CD1c-positive myeloid dendritic cell (primary cell): Measurements from ENCODE around the gene AFTPH.

Experiments
- DNase-seq: peaks from one replicate; pipeline ENCODE4 v3.0.0-alpha.2; 2016; ENCODE audit errors: extremely low spot score

The AFTPH gene

DNA sequence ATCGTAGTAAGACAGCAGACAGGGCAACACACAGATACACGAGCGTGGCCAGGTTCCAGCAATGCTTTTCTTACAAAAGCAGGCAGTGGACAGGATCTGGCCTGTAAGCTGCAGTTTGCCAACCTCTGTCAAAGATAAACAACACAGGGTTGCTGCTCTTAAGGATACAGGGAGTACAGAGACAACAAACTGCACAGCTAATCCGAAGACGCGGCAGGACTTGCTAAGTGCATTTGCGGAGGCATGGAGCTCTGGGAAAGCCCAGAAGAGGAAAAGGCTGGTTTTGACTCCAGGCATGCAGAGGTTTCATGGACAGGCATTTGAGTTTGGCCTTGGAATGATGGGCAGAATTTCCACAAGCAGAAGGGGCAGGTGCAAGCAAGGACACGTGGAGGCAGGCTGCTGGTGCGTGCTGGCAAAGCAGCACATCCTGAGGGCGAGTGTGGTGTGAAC, 105.2 kb downstream of the AFTPH start:
- no peak for DNase-seq

DNA sequence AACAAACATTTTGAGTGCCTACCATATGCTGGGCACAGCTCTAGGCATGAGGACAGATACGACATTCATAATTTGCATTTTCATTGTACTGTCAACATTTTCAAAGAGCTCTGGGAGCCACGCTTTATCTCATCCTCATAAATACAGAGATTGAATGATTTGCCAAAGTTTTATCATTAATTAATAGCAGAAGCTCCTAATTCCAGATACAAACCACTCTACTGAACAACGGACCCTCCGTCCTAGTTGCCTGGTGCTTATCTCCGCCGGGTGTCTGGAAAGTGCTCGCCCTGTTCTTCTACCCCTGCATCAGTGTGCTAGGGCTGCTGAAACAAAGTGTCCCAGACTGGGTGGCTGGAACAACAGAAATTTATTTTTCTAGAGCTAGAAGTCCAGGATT, 105.7 kb downstream of the AFTPH start:
- DNase-seq, result no peak

DNA sequence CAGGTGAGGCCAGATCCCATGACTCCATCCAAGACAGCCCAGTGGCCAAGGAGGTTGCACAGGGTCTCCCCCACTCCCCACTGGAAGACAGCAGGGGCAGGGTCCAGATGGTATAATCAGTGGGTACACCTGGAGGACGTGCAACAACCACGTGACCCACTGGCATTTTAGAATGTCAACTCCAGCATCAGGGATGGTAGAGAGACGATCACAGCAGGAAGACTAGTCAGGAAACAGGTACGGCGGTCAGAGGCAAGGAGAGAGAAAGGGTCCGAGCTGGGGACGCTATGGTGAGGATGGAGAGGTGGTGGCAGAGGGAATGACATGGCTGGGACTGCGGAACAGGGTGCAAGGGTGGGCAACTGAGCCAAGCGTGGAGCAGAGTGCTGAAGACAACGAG, 106.6 kb downstream of the AFTPH start:
- no peak for DNase-seq

DNA sequence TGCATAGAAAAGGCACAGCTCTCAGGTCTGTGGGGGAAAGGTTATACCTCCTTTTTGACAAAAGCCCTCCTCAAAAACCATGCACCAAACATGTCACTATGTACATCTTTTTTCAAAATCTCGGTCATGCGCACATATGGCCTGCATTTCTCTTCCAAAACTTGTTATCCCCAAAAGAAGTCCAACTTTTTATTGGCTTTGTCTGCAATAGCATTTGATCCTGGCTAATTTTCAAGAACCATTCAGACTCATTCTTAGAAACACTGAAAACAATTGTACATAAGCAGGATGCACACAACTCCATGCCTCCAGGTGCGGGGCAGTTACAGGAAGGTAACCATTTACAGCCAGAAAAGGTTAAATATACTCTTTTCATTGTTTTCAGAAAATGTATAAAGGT, 107.6 kb downstream of the AFTPH start:
- DNase-seq, result no peak

DNA sequence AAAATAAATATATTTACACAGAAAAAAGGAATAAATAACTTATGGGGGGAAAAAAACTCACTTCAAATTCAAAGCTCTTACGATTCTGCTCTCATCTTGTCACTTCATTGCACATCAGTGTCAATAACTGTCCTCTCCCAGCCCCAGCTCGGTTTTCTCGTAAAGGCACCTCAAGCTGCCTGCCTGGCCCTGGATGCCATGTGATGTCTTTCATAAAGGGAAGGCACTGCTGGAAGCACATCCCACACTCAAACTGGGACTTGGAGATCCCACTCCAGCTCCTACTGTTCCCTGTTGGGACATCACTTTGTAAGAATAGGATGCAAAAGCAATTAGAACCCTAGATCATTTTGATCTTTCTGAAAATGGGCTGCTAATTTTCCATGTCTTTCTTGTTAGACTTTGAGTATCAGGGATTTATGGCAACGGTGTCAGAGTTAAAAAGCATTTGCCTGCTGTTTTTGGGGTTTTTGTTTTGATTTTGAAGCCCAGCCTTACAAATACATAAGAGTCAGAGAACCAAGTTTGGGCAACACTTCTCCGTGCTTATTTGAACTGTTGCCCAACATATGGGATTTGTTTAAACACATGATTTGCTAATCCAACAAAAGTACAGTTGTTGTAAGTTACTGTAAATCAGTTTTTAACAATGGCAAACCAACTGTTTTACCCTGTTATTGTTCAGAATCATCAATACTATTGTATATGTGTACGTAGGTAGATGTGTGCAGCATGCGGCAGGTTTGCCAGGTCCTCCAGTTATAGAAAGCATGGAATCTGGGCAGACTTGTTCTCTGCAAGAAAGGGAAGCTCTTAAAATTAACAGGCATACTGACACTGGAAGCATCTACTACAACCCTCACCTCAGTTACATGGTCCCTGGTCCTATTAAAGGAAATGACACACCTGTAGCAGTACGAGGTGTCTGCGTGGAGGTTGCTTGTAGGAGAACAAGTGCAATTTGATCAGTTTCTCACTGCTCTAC, 109.0 kb downstream of the AFTPH start:
- DNase-seq, result no peak

DNA sequence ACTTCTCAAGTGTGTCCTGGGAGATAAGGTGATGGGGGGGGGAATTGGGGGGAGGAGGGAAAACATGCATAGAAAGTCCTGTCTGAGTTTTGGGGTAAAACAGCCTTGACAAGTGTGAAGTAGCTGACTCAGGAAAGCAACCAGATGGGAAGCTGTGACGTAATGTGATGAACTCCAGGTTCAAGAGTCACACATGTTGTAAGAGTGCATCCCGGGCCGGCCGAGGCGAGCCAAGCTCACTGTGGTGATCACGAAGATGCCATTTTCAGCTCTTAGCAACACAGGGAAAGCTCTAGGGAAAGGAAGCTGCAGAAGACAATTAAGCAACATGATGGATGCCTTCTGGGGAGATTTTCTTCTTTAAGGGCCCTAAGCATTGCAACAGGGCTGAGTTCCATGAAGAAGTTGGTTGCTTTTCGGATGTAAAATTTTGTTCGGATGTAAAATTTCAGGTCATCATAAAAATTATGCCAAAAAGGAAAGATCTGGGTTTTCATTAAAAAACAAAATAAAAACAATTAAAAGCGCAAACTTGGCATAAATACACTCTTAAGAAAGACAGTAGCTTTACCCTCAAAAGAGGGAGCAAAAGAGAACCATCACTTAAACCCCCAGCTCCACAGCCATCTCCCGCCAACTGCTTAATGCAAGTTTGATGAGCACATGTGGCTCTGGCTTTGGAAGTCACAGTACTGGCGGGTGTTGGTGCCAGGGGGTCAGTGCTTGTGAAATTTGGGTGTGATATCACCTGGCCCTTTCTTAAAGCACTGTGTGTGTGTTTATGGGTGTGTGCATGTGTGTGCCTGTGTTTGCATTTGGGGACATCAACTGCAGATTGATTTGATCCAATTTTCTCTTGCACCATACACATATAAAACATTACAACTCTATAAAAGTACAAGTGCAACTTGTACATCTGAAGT, 110.5 kb downstream of the AFTPH start:
- DNase-seq, result no peak

DNA sequence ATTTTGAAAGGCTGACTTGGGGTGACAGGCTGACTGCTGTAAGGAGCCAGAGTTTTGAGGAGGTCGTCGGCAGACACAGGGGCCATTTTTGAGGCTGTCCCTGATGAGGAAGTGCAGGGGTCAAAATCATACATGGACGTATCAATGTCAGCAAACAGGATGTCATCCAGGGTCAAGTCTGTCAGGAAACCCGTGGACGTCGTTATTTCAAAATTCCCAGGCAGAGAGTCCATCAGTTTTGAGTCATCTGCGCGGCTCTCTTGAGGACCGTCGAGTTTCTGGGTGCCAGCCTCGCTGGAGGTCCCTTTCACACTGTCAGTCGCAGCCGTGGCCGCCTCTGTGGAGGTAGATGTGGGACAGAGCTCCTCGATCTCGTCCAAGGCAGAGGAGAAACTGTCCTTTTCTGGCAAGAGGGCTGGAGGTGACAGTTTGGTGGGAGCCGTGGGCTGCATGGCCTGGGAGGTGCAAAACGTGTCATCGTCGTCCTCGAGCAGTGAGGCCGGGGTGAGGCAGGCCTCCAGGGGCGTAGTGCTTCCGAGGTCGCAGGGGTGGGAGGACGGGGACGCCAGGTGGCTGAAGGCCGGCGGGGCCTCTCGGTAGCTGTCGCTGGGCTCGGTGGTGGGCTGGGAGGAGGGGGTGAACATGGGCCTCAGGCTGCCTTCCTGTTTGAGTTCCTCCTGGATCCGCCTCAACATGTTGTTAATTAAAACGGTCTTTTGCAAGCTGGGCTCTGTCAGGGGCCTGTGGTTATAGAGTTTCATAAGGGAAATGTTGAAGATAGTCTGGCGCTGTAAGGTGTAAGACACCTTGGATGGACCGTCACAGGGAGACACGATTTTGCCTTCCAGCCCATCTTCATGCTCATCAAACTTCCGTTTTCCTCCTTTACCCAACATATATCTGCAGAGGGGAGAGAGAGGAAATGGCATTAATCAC, 112.1 kb downstream of the AFTPH start:
- DNase-seq, result peak; percentile 51

DNA sequence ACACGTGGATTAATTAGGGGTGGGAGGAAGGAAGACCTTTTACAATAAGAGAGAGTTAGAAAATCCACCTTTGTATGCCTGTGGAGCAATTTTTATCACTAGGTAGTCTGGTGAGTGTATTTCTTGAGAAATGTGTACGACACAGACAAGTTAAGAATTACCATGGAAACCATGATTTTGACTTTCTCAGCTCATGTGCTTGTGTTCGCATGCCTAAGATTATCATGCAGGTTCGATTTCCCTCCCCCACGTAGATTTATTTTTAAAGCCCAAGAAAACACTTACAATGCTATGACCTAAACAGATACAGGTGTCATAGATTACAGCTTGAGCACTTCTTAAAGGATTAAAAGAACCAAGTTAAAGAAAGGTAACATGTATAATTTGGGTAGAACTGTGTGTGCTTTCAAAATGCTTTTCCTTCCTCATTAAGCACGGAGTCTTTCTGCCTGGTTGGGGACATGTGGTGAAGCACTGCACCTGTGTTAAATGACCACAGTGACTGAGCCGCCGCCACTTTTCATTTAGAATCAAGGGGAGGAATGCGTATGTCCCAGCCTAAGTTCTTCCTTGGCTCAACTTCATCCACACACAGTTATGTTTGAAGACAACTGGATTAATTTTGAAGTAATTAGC, 113.0 kb downstream of the AFTPH start:
- DNase-seq, result peak; percentile 65

DNA sequence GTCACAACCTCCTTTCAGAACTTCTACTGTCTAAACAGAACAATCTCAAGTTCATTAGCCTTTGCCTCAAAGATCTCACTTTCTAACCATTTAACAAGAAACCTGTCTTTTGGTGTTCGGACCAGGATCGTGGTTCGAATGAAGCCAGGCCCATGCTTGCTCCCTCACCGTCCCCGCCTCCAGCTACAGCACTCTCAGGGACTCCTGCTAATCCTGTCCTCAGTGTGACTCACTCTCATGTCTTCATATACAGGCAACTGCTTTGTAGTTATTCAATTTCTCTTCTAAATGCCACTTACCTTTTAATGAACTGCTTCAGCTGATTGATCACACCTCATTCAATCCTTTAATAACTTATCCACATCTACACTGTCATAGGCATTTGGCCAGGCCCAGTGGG, 113.8 kb downstream of the AFTPH start:
- no peak for DNase-seq

DNA sequence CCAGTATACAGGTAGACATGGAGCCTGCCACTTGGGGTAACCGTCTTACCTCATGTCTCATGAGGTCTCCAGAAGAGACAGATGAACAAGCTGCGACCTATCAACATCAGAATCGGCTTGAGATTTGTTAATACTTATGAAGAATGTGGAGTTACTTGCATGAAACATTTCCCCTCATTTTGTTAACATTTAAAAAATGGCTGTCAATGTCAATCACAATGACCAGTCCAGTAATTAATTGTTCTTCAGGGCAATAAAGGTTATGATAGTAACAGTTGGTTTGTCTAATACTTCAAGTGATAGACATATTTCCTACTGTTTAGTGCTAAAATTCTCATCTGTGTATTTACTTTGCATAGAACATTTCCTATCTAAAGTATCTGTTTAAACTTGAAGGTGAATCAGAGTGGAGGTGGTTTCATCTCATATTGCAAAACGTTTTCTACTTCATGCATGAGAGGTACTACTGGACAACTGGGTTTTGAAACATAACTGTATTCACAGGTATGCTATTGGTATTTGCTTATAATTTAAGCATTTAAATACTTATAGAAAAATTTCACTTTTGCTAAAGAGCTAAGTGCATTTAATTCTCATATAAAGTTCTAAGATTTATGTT, 114.5 kb downstream of the AFTPH start:
- DNase-seq, result no peak

DNA sequence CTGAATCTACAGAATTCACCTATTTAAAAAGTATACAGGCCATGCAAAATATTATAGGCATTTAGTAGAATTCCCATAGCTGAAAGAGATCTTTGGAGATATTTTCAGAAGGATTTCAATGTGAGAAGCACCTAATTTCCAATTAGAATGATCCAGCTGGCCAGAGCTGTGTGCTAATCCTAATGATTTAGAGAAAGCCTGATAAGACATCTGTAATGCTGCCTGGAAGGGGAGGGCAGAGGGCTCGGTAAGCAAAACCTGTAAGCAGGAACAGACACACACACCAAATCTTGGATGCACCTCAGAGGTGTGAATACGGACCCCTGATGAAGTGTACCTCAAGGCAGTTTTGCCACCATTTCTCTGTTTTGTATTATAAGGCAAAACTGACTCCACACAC, 115.6 kb downstream of the AFTPH start:
- DNase-seq, result no peak

DNA sequence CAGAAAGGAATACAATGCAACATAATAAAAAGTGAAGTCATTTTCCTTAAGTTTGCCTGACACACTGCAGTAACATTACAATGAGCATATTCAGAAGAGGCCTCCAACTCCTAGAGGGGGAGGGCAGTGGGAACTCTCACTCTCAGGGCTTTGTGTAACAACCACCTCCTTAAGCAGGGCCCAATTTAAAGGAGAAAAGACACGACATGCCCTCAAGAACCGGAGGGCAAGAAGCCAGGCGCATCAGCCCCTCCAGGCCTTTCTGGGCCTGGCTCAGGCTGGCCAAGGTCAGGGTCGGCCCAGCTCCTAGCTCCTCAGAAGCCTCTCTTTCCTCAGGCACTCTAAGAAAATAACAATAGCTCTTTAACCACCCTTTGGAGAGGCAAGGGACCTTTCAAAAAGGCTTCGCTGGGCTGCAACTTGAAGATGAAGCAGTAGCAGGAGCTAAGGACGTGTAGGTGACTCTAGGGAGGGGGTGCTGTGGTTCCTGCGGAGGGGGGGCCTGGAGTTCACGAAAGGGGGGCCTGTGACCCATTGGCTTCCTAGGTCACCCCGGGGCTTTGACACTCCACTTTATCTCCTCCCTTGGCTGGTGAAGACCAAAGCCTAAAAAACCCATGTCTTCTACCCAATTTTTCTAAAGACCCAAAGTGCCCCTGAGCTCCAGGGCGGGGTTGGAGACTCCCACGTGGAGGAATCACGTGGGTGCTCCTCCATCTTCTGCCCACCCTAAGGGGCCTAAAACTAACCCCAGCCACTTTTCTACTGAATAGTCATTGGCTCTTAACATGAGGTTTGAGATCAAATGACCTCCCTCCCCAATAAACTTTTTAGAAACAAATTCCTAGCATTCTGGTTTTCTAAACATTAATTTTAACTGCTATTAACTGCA, 116.3 kb downstream of the AFTPH start:
- DNase-seq, result no peak

DNA sequence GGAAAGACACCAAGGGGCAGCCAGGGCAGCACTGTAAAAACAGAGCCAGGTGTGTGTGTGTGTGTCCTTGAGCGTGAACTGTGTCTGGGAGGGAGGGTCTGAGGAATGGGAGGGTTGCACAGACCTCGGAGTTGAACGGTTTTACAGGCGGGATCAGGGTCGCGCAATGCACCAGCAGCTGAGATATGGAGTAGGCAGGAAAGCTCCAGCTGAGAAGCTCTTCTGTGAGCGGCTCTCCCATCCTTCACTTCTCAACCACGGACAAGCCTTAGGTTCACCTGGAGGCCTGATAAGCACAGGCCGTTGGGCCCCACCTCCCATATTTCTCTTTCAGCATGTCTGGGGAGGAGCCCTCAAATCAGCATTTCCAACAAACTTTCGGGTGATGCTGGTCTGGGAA, 117.5 kb downstream of the AFTPH start:
- no peak for DNase-seq
